Immature natural killer cell (primary cell): Measurements from ENCODE around the gene SELENOM. TPM values are rescaled to one million over a fixed set of nuclear protein-coding genes. Genes with fewer than 3 reads are reported as not detected.
A peak's percentile ranks its signal among the peaks of the same experiment; 100 is the strongest.

ENCODE experiments used
- DNase-seq, 3 donors: peaks; one replicate each; pipeline ENCODE4 v3.0.0; 2022; ENCODE audit warnings: mixed read lengths in 1 of 3
- H3K27ac Mint-ChIP-seq, 6 donors: one replicate each; pipeline ENCODE4 v1.8.0; 2020; ENCODE audit warnings: mixed read lengths in 6 of 6, mild to moderate bottlenecking in 5 of 6, inconsistent platforms in 4 of 6, moderate library complexity in 3 of 6
- H3K27me3 Mint-ChIP-seq, 3 donors: one replicate each; pipeline ENCODE4 v1.8.0; 2020 to 2021; ENCODE audit warnings: low read depth in 3 of 3, mild to moderate bottlenecking in 3 of 3, mixed read lengths in 3 of 3, moderate library complexity in 3 of 3, inconsistent platforms in 1 of 3
- H3K36me3 Mint-ChIP-seq, 3 donors: one replicate each; pipeline ENCODE4 v1.8.0; 2020; ENCODE audit warnings: mixed read lengths in 3 of 3, inconsistent platforms in 2 of 3, mild to moderate bottlenecking in 2 of 3
- H3K4me1 Mint-ChIP-seq, 2 donors: one replicate each; pipeline ENCODE4 v1.8.0; 2020; ENCODE audit warnings: inconsistent platforms in 2 of 2, mild to moderate bottlenecking in 2 of 2, mixed read lengths in 2 of 2, moderate library complexity in 1 of 2
- H3K4me3 Mint-ChIP-seq, 5 donors: one replicate each; pipeline ENCODE4 v1.8.0; 2020; ENCODE audit warnings: mild to moderate bottlenecking in 5 of 5, mixed read lengths in 5 of 5, inconsistent platforms in 3 of 5, moderate library complexity in 3 of 5
- H3K9me3 Mint-ChIP-seq, 6 donors: one replicate each; pipeline ENCODE4 v1.8.0; 2020; ENCODE audit warnings: mild to moderate bottlenecking in 6 of 6, mixed read lengths in 6 of 6, inconsistent platforms in 4 of 6, moderate library complexity in 3 of 6
- polyA plus RNA-seq, 3 donors: library from polyadenylated mRNA; unstranded; fragments of 300-500 nt; fragmentation: Illumina TruSeq; gene quantifications; one replicate each; pipeline ENCODE4 v1.2.3, GENCODE V29; 2021

SELENOM gene, protein sequence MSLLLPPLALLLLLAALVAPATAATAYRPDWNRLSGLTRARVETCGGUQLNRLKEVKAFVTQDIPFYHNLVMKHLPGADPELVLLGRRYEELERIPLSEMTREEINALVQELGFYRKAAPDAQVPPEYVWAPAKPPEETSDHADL
- polyA plus RNA-seq, result 10 to 100 TPM; 24.1 to 51.0 (median 33.5) TPM

DNA sequence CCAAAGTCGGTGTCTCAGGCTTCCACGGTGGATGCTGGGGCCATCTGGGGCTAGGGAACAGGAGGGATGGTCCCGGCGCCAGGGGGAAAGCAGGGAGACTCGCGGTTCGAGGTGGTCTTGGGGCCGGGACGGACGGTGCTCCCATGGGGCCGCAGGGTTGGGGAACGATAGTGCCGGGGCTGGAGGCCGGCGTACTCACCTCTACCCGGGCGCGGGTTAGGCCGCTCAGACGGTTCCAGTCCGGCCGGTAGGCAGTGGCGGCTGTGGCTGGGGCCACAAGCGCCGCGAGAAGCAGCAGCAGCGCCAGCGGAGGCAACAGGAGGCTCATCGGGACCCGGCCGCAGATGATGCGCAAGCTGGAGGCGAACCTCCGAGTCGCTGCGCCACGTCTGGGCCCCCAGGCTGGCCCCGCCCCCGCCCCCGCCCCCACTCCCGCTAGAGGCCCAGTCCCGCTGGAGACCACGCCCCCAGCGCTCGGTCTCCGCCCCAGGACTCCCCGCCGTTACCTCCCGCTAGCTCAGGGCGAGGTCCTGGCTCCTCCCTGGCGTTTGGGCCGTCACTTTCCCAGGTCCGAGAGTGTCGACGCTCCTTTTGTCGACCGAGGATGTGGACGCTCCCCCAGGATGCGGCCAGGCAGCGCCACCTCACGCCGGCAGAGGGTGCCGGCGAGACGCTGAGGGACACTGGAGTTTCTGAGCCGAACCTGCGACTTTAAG lies at the start of gene SELENOM:
Gene SELENOM, minus strand, starts transcription at position 391 of the 716 bp plus-strand sequence. Its CDS starts 63 bp downstream, at position 328.
- H3K36me3 Mint-ChIP-seq, result no peaks in the 10 kb centered on the region
- H3K4me3 Mint-ChIP-seq, result peak within 1 kb of the TSS; percentile 87 to 95 (median 93)
- H3K27me3 Mint-ChIP-seq, result peaks cover 2 to 5% (median 5%) of the 10 kb centered on the region in 3 donors
- DNase-seq, result peak; percentile 80 to 85 (median 84)
- H3K27ac Mint-ChIP-seq, result peak within 1 kb of the TSS; percentile 39 to 87 (median 78)
- peaks cover 0 to 2% (median 0%) of the 10 kb centered on the region in 6 donors for H3K9me3 Mint-ChIP-seq
- peaks cover 15 to 18% of the 10 kb centered on the region in 2 donors for H3K4me1 Mint-ChIP-seq

GRCh38 chr22:31155422-31155821 lies 48.1 kb upstream of the SELENOM start:
- DNase-seq, result no peak
- peaks cover 3 to 9% (median 8%) of the 10 kb centered on the region in 3 donors for H3K27me3 Mint-ChIP-seq
- no peaks in the 10 kb centered on the region for H3K9me3 Mint-ChIP-seq
- H3K4me3 Mint-ChIP-seq, result no peak overlapping the region
- no peaks in the 10 kb centered on the region for H3K36me3 Mint-ChIP-seq
- peak overlapping the region in 1 of 6 donors; percentile 10 for H3K27ac Mint-ChIP-seq
- H3K4me1 Mint-ChIP-seq, result peaks cover 7 to 14% of the 10 kb centered on the region in 2 donors

DNA sequence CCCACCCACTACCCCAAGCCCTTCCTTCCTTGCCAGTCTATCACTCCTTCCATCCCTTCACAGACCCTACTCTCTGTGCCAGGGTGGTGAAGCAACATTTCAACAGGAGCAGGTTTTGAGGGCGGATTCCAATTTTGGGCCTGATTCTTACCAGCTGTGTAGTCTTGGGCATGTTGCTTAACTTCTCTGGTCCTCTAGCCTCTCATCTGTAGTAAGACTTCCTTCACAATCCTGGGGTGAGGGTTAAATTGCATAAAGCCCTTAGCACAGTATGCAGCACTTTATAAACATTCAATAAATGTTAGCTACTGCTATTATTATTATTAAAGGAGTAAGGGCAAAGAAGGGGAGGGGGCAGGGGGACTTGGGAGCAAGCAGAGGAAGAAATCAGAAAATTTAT lies 47.6 kb upstream of the SELENOM start:
- Mint-ChIP-seq H3K27ac (no peak overlapping the region), H3K36me3 (no peaks in the 10 kb centered on the region), H3K27me3 (peaks cover 2 to 8% (median 8%) of the 10 kb centered on the region in 3 donors), H3K4me1 (peaks cover 4 to 10% of the 10 kb centered on the region in 2 donors), H3K9me3 (no peaks in the 10 kb centered on the region), H3K4me3 (no peak overlapping the region)
- DNase-seq, result no peak

DNA sequence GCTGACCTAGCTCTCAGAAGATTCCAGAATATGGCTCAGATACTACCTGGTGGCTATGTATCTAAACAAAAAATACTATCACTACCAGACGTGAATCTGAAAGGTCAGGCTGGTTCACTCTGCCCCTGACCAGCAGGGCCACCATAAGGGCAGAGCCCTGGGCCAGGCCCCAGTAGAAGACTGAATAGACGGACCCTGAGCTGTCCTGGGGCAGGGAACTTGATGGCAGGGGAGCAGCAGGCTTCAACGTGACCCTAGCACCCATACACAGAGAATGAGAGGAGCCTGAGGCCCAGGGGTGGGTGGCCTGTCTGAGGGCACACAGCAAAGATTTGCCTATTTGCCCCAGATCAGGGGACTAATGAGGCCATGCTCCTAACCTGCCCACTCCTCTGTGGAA lies 46.0 kb upstream of the SELENOM start:
- DNase-seq, result no peak
- Mint-ChIP-seq H3K27ac (peak overlapping the region in 1 of 6 donors; percentile 17), H3K36me3 (no peaks in the 10 kb centered on the region), H3K9me3 (no peaks in the 10 kb centered on the region), H3K4me1 (no peaks in the 10 kb centered on the region), H3K4me3 (no peak overlapping the region), H3K27me3 (peaks cover 0 to 7% (median 1%) of the 10 kb centered on the region in 3 donors)

- H3K27me3 Mint-ChIP-seq, result peaks cover 0 to 7% (median 1%) of the 10 kb centered on the region in 3 donors
- H3K9me3 Mint-ChIP-seq, result peaks cover 0 to 2% (median 0%) of the 10 kb centered on the region in 6 donors
- H3K4me1 Mint-ChIP-seq, result no peaks in the 10 kb centered on the region
- DNase-seq, result no peak
- H3K27ac Mint-ChIP-seq, result no peak overlapping the region
- H3K4me3 Mint-ChIP-seq, result no peak overlapping the region
- H3K36me3 Mint-ChIP-seq, result no peaks in the 10 kb centered on the region
These were observed 44.5 kb upstream of the SELENOM start for GRCh38 chr22:31151872-31152271.

GRCh38 chr22:31150615-31151014 lies 43.2 kb upstream of the SELENOM start:
- Mint-ChIP-seq H3K36me3 (no peaks in the 10 kb centered on the region), H3K27me3 (peaks cover 0 to 7% (median 1%) of the 10 kb centered on the region in 3 donors), H3K4me3 (no peak overlapping the region), H3K9me3 (peaks cover 0 to 3% (median 0%) of the 10 kb centered on the region in 6 donors), H3K27ac (no peak overlapping the region), H3K4me1 (no peaks in the 10 kb centered on the region)
- DNase-seq, result no peak

DNA sequence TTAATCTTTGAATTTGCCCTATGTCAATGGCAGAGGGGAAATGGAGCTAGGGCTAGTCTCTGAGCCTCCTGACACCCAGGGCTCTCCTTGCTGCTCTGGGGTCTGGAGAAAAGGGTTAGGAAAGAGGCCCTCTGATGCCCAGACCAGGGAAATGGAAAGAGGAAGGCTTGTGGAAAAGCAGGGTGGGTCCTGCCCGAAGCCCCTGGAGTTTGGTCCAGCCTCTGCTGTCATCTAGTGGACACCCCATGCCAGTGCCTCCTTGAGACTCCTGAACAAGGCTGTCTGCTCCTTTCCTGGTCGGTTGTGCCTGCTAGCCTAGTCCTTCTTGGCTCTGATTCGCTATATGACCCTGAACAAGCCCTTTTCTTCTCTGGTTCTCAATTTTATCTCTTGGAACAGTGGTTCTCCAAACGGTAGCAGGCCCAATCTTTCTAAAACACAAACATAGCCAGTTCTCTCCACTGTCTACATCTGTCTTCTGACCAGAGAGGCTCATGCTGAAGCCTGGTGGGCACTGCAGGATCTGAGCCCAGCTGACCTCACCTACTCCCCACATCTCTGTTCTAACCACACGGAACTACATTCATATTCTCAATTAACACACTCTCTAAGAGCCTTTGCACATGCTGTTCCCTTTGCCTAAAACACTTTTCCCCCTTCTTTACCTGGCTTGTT lies 41.7 kb upstream of the SELENOM start:
- Mint-ChIP-seq H3K36me3 (no peaks in the 10 kb centered on the region), H3K27me3 (peaks cover 0 to 5% (median 1%) of the 10 kb centered on the region in 3 donors), H3K9me3 (peaks cover 0 to 3% (median 0%) of the 10 kb centered on the region in 6 donors), H3K4me1 (no peaks in the 10 kb centered on the region), H3K4me3 (no peak overlapping the region), H3K27ac (no peak overlapping the region)
- DNase-seq, result peak in 2 of 3 donors; percentile 6 to 12

GRCh38 chr22:31148488-31148887 lies 41.1 kb upstream of the SELENOM start:
- H3K9me3 Mint-ChIP-seq, result peaks cover 0 to 3% (median 0%) of the 10 kb centered on the region in 6 donors
- DNase-seq, result no peak
- no peak overlapping the region for H3K27ac Mint-ChIP-seq
- H3K36me3 Mint-ChIP-seq, result no peaks in the 10 kb centered on the region
- H3K27me3 Mint-ChIP-seq, result peaks cover 0 to 5% (median 3%) of the 10 kb centered on the region in 3 donors
- no peak overlapping the region for H3K4me3 Mint-ChIP-seq
- H3K4me1 Mint-ChIP-seq, result no peaks in the 10 kb centered on the region

DNA sequence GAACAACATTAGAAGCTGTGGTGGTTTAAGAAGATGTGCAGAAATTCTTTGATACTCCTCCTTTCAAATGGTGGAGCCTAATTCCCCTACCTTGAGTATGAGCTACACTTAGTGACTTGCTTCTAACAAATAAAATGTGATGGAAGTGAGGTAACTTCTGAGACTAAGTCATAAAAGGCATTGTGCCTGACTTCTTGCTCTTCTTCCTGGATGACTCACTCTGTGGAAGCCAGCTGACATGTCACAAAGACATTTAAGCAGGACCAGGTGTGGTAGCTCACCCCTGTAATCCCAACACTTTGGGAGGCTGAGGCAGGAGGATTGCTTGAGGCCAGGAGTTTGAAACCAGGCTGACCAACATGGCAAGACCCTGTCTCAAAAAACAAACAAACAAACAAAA lies 36.9 kb upstream of the SELENOM start:
- H3K36me3 Mint-ChIP-seq, result no peaks in the 10 kb centered on the region
- H3K4me1 Mint-ChIP-seq, result no peaks in the 10 kb centered on the region
- peaks cover 0 to 4% (median 3%) of the 10 kb centered on the region in 3 donors for H3K27me3 Mint-ChIP-seq
- no peak for DNase-seq
- H3K4me3 Mint-ChIP-seq, result no peak overlapping the region
- peaks cover 0 to 3% (median 0%) of the 10 kb centered on the region in 6 donors for H3K9me3 Mint-ChIP-seq
- no peak overlapping the region for H3K27ac Mint-ChIP-seq

GRCh38 chr22:31143537-31143936 lies 36.2 kb upstream of the SELENOM start:
- DNase-seq, result no peak
- H3K4me1 Mint-ChIP-seq, result no peaks in the 10 kb centered on the region
- H3K27me3 Mint-ChIP-seq, result peaks cover 0 to 4% (median 3%) of the 10 kb centered on the region in 3 donors
- H3K9me3 Mint-ChIP-seq, result peaks cover 0 to 3% (median 0%) of the 10 kb centered on the region in 6 donors
- no peak overlapping the region for H3K4me3 Mint-ChIP-seq
- no peaks in the 10 kb centered on the region for H3K36me3 Mint-ChIP-seq
- no peak overlapping the region for H3K27ac Mint-ChIP-seq

GRCh38 chr22:31143038-31143437 lies 35.7 kb upstream of the SELENOM start:
- no peaks in the 10 kb centered on the region for H3K36me3 Mint-ChIP-seq

DNA sequence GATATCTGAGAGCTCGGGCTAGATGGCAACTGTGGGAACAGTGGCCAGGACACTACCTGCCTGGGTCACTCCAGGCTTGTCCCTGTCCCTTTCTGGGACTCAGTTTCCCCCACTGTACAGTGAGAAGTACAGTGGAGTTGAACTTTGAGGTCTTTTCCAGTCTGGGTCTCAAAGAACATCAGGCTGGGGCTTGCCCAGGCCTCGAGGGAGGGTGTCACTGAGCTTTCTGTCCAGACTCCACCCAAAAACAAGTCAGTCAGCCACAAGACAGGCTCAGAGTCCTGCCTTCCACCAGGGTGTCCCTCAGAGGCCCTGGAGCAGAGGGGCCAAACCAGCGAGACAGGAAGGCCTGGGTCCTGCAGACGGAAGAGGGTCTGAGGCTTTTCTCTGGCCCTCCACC lies 34.9 kb upstream of the SELENOM start:
- H3K9me3 Mint-ChIP-seq, result peaks cover 0 to 3% (median 0%) of the 10 kb centered on the region in 6 donors
- no peaks in the 10 kb centered on the region for H3K36me3 Mint-ChIP-seq
- no peak for DNase-seq
- H3K4me1 Mint-ChIP-seq, result no peaks in the 10 kb centered on the region
- H3K27me3 Mint-ChIP-seq, result peaks cover 0 to 5% (median 4%) of the 10 kb centered on the region in 3 donors
- H3K4me3 Mint-ChIP-seq, result no peak overlapping the region
- no peak overlapping the region for H3K27ac Mint-ChIP-seq

More at GRCh38 chr22:31143038-31143437, 35.7 kb upstream of the SELENOM start:
- Mint-ChIP-seq H3K4me3 (no peak overlapping the region), H3K27ac (no peak overlapping the region), H3K27me3 (peaks cover 0 to 5% (median 4%) of the 10 kb centered on the region in 3 donors), H3K9me3 (peaks cover 0 to 3% (median 0%) of the 10 kb centered on the region in 6 donors), H3K4me1 (no peaks in the 10 kb centered on the region)
- no peak for DNase-seq

DNA sequence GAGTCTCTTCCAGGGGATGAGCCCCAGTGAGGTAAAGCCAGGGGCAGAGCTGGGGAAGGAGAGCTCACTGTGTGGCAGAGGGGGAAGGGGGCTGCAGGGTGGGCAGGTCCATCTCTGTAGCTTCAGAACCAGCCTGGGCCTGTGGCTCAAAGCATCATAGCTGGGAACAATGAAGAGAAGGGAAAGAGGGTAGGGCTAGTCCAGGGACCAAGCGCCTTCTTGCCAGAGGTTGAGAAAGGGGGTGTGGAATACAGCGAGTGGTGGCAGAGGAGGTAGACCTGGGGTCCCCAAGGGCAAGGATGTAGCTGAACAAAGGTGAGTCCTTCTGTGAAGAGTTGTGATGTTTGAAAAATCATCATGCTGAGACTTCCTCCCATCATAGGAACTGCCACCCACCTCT lies 34.2 kb upstream of the SELENOM start:
- no peak overlapping the region for H3K27ac Mint-ChIP-seq
- no peak overlapping the region for H3K4me3 Mint-ChIP-seq
- DNase-seq, result no peak
- H3K4me1 Mint-ChIP-seq, result no peaks in the 10 kb centered on the region
- H3K27me3 Mint-ChIP-seq, result peaks cover 0 to 5% (median 4%) of the 10 kb centered on the region in 3 donors
- peaks cover 0 to 3% (median 0%) of the 10 kb centered on the region in 6 donors for H3K9me3 Mint-ChIP-seq
- H3K36me3 Mint-ChIP-seq, result no peaks in the 10 kb centered on the region

GRCh38 chr22:31140746-31141145 lies 33.4 kb upstream of the SELENOM start:
- no peaks in the 10 kb centered on the region for H3K36me3 Mint-ChIP-seq
- no peaks in the 10 kb centered on the region for H3K4me1 Mint-ChIP-seq
- H3K27ac Mint-ChIP-seq, result no peak overlapping the region
- peaks cover 4 to 5% (median 4%) of the 10 kb centered on the region in 3 donors for H3K27me3 Mint-ChIP-seq
- no peaks in the 10 kb centered on the region for H3K9me3 Mint-ChIP-seq
- no peak for DNase-seq
- H3K4me3 Mint-ChIP-seq, result no peak overlapping the region
